ENCODE measurements around the gene DGKQ. TPM values are rescaled to one million over a fixed set of nuclear protein-coding genes. Genes with fewer than 3 reads are reported as not detected.

The DGKQ gene
- total RNA-seq, 2 experiments from 2014 or later = 17.6 to 19.2 TPM

GRCh38 chr4:970854-971520 lies 2.4 kb downstream of the DGKQ start:
- H3K4me1 Mint-ChIP-seq (ENCODE audit: low read depth) = no peaks in the 10 kb centered on the region
- H3K36me3 Mint-ChIP-seq (ENCODE audit: low read depth) = no peaks in the 10 kb centered on the region
- no peak overlapping the region for H3K27ac Mint-ChIP-seq
- peaks cover 40% of the 10 kb centered on the region for H3K4me1 ChIP-seq (ENCODE audit: insufficient read depth, low read length)
- no peak overlapping the region for H3K27ac ChIP-seq (ENCODE audit: low read depth in 1 of 2, low read length in 2 of 2)
- H3K4me3 ChIP-seq (ENCODE audit: low read length) = no peak overlapping the region
- peaks cover 0 to 2% of the 10 kb centered on the region in 2 experiments for H3K27me3 ChIP-seq (ENCODE audit: control insufficient read depth in 1 of 2, insufficient read depth in 2 of 2, low read length in 2 of 2)
- H3K27me3 Mint-ChIP-seq = no peaks in the 10 kb centered on the region
- intact Hi-C loops (cut with DNase I, micrococcal nuclease) = loop anchor here (1.0 to 5.0 kb wide), 2 partner anchors 36 to 189 kb away; no protein-coding TSS in a partner anchor
- H3K4me3 Mint-ChIP-seq = peak overlapping the region; percentile 65
- H3K36me3 ChIP-seq (ENCODE audit: insufficient read depth, low read length) = no peaks in the 10 kb centered on the region
- no peak for TF ChIP-seq CTCF (IDR thresholded peaks at IDR 0.05)
- CTCF ChIA-PET = no interaction called here
- POLR2A ChIA-PET = interaction anchor here (1.9 to 2.0 kb wide), 2 partner anchors 39 to 85 kb away, joined by 4 to 7 read pairs; partner anchors contain the start of genes GAK and TMEM175
- peaks cover 0 to 8% of the 10 kb centered on the region in 2 experiments for H3K9me3 ChIP-seq (ENCODE audit: control insufficient read depth in 1 of 2, insufficient read depth in 1 of 2, low read length in 2 of 2)
- ATAC-seq (ENCODE audit: poor library complexity) (no peak), DNase-seq (no peak)
- H3K9me3 Mint-ChIP-seq = no peaks in the 10 kb centered on the region

GRCh38 chr4:970046-970745 lies 3.2 kb downstream of the DGKQ start:
- Histone ChIP-seq H3K36me3 (ENCODE audit: insufficient read depth, low read length) (no peaks in the 10 kb centered on the region), H3K27ac (ENCODE audit: low read depth in 1 of 2, low read length in 2 of 2) (no peak overlapping the region), H3K9me3 (ENCODE audit: control insufficient read depth in 1 of 2, insufficient read depth in 1 of 2, low read length in 2 of 2) (peaks cover 0 to 8% of the 10 kb centered on the region in 2 experiments), H3K4me1 (ENCODE audit: insufficient read depth, low read length) (peaks cover 40% of the 10 kb centered on the region), H3K27me3 (ENCODE audit: control insufficient read depth in 1 of 2, insufficient read depth in 2 of 2, low read length in 2 of 2) (peaks cover 0 to 2% of the 10 kb centered on the region in 2 experiments), H3K4me3 (ENCODE audit: low read length) (no peak overlapping the region)
- H3K9me3 Mint-ChIP-seq = no peaks in the 10 kb centered on the region
- CTCF ChIA-PET = no interaction called here
- H3K4me1 Mint-ChIP-seq (ENCODE audit: low read depth) = no peaks in the 10 kb centered on the region
- no peak for TF ChIP-seq CTCF (IDR thresholded peaks at IDR 0.05)
- POLR2A ChIA-PET = no interaction called here
- peak in 3 of 14 experiments; percentile 40 to 83 (median 54) for DNase-seq
- H3K36me3 Mint-ChIP-seq (ENCODE audit: low read depth) = no peaks in the 10 kb centered on the region
- intact Hi-C loops (cut with DNase I, micrococcal nuclease) = loop anchor here (1.0 to 5.0 kb wide), 2 partner anchors 37 to 188 kb away; no protein-coding TSS in a partner anchor
- peak overlapping the region; percentile 65 for H3K4me3 Mint-ChIP-seq
- no peaks in the 10 kb centered on the region for H3K27me3 Mint-ChIP-seq
- no peak overlapping the region for H3K27ac Mint-ChIP-seq
- no peak for ATAC-seq (ENCODE audit: poor library complexity)

GRCh38 chr4:968621-969394 lies 4.6 kb downstream of the DGKQ start:
- Mint-ChIP-seq H3K27ac (no peak overlapping the region), H3K9me3 (no peaks in the 10 kb centered on the region), H3K27me3 (no peaks in the 10 kb centered on the region), H3K4me3 (no peak overlapping the region), H3K36me3 (ENCODE audit: low read depth) (peaks cover 5% of the 10 kb centered on the region), H3K4me1 (ENCODE audit: low read depth) (no peaks in the 10 kb centered on the region)
- Histone ChIP-seq H3K27ac (ENCODE audit: low read depth in 1 of 2, low read length in 2 of 2) (no peak overlapping the region), H3K36me3 (ENCODE audit: insufficient read depth, low read length) (no peaks in the 10 kb centered on the region), H3K27me3 (ENCODE audit: control insufficient read depth in 1 of 2, insufficient read depth in 2 of 2, low read length in 2 of 2) (peaks cover 0 to 2% of the 10 kb centered on the region in 2 experiments), H3K4me1 (ENCODE audit: insufficient read depth, low read length) (peaks cover 35% of the 10 kb centered on the region), H3K4me3 (ENCODE audit: low read length) (no peak overlapping the region), H3K9me3 (ENCODE audit: control insufficient read depth in 1 of 2, insufficient read depth in 1 of 2, low read length in 2 of 2) (peaks cover 0 to 4% of the 10 kb centered on the region in 2 experiments)
- TF ChIP-seq CTCF (IDR thresholded peaks at IDR 0.05) = no peak
- ChIA-PET POLR2A (no interaction called here), CTCF (no interaction called here)
- DNase-seq = no peak
- no peak for ATAC-seq (ENCODE audit: poor library complexity)
- intact Hi-C loops (cut with DNase I, micrococcal nuclease) = no loop called here
